ENCODE measurements around the gene MTUS2.

- TF ChIP-seq, protein P1, sequence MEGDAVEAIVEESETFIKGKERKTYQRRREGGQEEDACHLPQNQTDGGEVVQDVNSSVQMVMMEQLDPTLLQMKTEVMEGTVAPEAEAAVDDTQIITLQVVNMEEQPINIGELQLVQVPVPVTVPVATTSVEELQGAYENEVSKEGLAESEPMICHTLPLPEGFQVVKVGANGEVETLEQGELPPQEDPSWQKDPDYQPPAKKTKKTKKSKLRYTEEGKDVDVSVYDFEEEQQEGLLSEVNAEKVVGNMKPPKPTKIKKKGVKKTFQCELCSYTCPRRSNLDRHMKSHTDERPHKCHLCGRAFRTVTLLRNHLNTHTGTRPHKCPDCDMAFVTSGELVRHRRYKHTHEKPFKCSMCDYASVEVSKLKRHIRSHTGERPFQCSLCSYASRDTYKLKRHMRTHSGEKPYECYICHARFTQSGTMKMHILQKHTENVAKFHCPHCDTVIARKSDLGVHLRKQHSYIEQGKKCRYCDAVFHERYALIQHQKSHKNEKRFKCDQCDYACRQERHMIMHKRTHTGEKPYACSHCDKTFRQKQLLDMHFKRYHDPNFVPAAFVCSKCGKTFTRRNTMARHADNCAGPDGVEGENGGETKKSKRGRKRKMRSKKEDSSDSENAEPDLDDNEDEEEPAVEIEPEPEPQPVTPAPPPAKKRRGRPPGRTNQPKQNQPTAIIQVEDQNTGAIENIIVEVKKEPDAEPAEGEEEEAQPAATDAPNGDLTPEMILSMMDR (conservative IDR thresholded peaks at IDR 0.05; ENCODE audit: low read depth, low read length) = no peak
- TF ChIP-seq EZH2 (IDR thresholded peaks at IDR 0.05; ENCODE audit: borderline replicate concordance, low read depth, low read length, poor library complexity, severe bottlenecking) = no peak
Observed at GRCh38 chr13:29532116-29532515, 712.0 kb downstream of the MTUS2 start.
